ENCODE results near the gene XRN2. TPM values are rescaled to one million over a fixed set of nuclear protein-coding genes. Genes with fewer than 3 reads are reported as not detected.

XRN2 gene
- total RNA-seq, 2 experiments from 2014 or later: 48.5 to 48.9 TPM

DNA sequence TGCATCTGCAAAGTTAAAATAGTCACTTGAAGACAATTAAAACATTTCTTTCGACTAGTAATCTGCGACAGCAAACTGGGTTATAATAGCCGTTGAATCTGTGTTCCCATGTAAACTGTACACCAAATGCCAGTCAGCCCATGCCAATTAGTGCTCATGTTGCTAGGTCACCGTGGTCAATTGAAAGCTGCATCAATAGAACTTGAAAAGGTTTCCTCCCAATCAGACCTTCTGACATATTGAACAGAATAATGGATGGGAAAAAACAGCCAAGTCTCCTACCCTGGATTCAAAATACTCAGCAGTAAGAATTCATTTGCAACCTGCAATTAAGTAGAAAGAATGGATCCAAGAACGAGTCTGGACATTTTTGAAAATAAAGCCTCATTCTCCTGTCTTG is 83.0 kb downstream of the XRN2 start:
- Mint-ChIP-seq H3K9me3 (no peaks in the 10 kb centered on the region), H3K4me3 (no peak overlapping the region), H3K4me1 (ENCODE audit: low read depth) (no peaks in the 10 kb centered on the region), H3K27ac (no peak overlapping the region), H3K36me3 (ENCODE audit: low read depth) (peaks cover 86% of the 10 kb centered on the region), H3K27me3 (peaks cover 10% of the 10 kb centered on the region)
- POLR2A ChIA-PET: no interaction called here
- ATAC-seq (ENCODE audit: poor library complexity) (no peak), DNase-seq (no peak)
- no peaks in the 10 kb centered on the region for H3K9me3 ChIP-seq (ENCODE audit: control insufficient read depth in 1 of 2, insufficient read depth in 1 of 2, low read length in 2 of 2)
- H3K36me3 ChIP-seq (ENCODE audit: insufficient read depth, low read length): peaks cover 52% of the 10 kb centered on the region
- CTCF ChIA-PET: no interaction called here
- no peak overlapping the region for H3K27ac ChIP-seq (ENCODE audit: low read depth in 1 of 2, low read length in 2 of 2)
- TF ChIP-seq, protein P1, sequence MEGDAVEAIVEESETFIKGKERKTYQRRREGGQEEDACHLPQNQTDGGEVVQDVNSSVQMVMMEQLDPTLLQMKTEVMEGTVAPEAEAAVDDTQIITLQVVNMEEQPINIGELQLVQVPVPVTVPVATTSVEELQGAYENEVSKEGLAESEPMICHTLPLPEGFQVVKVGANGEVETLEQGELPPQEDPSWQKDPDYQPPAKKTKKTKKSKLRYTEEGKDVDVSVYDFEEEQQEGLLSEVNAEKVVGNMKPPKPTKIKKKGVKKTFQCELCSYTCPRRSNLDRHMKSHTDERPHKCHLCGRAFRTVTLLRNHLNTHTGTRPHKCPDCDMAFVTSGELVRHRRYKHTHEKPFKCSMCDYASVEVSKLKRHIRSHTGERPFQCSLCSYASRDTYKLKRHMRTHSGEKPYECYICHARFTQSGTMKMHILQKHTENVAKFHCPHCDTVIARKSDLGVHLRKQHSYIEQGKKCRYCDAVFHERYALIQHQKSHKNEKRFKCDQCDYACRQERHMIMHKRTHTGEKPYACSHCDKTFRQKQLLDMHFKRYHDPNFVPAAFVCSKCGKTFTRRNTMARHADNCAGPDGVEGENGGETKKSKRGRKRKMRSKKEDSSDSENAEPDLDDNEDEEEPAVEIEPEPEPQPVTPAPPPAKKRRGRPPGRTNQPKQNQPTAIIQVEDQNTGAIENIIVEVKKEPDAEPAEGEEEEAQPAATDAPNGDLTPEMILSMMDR (IDR thresholded peaks at IDR 0.05): no peak
- peaks cover 0 to 3% of the 10 kb centered on the region in 2 experiments for H3K27me3 ChIP-seq (ENCODE audit: control insufficient read depth in 1 of 2, insufficient read depth in 2 of 2, low read length in 2 of 2)
- H3K4me1 ChIP-seq (ENCODE audit: insufficient read depth, low read length): no peaks in the 10 kb centered on the region
- no peak overlapping the region for H3K4me3 ChIP-seq (ENCODE audit: low read length)
- intact Hi-C loops (cut with DNase I, micrococcal nuclease): no loop called here

DNA sequence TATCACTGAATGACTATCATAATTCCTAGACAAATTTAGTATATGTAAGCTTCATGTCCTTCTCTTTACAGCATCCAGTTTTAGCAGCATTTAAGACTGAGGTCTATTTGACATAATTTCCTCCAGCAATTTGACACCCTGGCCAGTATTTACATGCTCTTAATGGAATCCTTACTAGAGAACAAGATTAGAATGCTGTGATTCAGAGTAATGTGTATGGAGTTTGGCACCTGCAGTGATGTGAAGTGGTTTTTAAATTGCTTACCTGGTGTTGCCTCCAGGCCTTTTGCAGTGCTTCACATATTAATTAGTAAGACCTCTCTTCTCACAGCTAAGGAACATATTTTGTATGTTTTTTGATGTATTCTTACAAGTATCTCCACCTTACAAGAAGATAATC is 84.4 kb downstream of the XRN2 start:
- no peak overlapping the region for H3K4me3 ChIP-seq (ENCODE audit: low read length)
- peaks cover 2% of the 10 kb centered on the region for H3K9me3 Mint-ChIP-seq
- ChIA-PET CTCF (no interaction called here), POLR2A (no interaction called here)
- H3K9me3 ChIP-seq (ENCODE audit: control insufficient read depth in 1 of 2, insufficient read depth in 1 of 2, low read length in 2 of 2): peaks cover 0 to 6% of the 10 kb centered on the region in 2 experiments
- peaks cover 8% of the 10 kb centered on the region for H3K4me1 Mint-ChIP-seq (ENCODE audit: low read depth)
- H3K4me1 ChIP-seq (ENCODE audit: insufficient read depth, low read length): peaks cover 5% of the 10 kb centered on the region
- H3K36me3 Mint-ChIP-seq (ENCODE audit: low read depth): peaks cover 80% of the 10 kb centered on the region
- intact Hi-C loops (cut with DNase I, micrococcal nuclease): no loop called here
- no peak overlapping the region for H3K27ac ChIP-seq (ENCODE audit: low read depth in 1 of 2, low read length in 2 of 2)
- ATAC-seq (ENCODE audit: poor library complexity): no peak
- no peak overlapping the region for H3K27ac Mint-ChIP-seq
- peaks cover 9 to 10% of the 10 kb centered on the region in 2 experiments for H3K27me3 ChIP-seq (ENCODE audit: control insufficient read depth in 1 of 2, insufficient read depth in 2 of 2, low read length in 2 of 2)
- DNase-seq: no peak
- H3K4me3 Mint-ChIP-seq: no peak overlapping the region
- TF ChIP-seq, protein P1 (IDR thresholded peaks at IDR 0.05): no peak
- peaks cover 44% of the 10 kb centered on the region for H3K36me3 ChIP-seq (ENCODE audit: insufficient read depth, low read length)
- peaks cover 23% of the 10 kb centered on the region for H3K27me3 Mint-ChIP-seq

GRCh38 chr20:21388566-21388965 is 85.4 kb downstream of the XRN2 start:
- TF ChIP-seq, protein P1 (IDR thresholded peaks at IDR 0.05): no peak
- Histone ChIP-seq H3K4me3 (ENCODE audit: low read length) (no peak overlapping the region), H3K9me3 (ENCODE audit: control insufficient read depth in 1 of 2, insufficient read depth in 1 of 2, low read length in 2 of 2) (peaks cover 0 to 6% of the 10 kb centered on the region in 2 experiments), H3K27ac (ENCODE audit: low read depth in 1 of 2, low read length in 2 of 2) (no peak overlapping the region), H3K27me3 (ENCODE audit: control insufficient read depth in 1 of 2, insufficient read depth in 2 of 2, low read length in 2 of 2) (peaks cover 17 to 20% of the 10 kb centered on the region in 2 experiments), H3K4me1 (ENCODE audit: insufficient read depth, low read length) (peaks cover 5% of the 10 kb centered on the region), H3K36me3 (ENCODE audit: insufficient read depth, low read length) (peaks cover 33% of the 10 kb centered on the region)
- intact Hi-C loops (cut with DNase I, micrococcal nuclease): no loop called here
- ATAC-seq (ENCODE audit: poor library complexity): no peak
- POLR2A ChIA-PET: no interaction called here
- peaks cover 2% of the 10 kb centered on the region for H3K9me3 Mint-ChIP-seq
- no peak overlapping the region for H3K4me3 Mint-ChIP-seq
- peaks cover 70% of the 10 kb centered on the region for H3K36me3 Mint-ChIP-seq (ENCODE audit: low read depth)
- no peak for DNase-seq
- no peak overlapping the region for H3K27ac Mint-ChIP-seq
- peaks cover 34% of the 10 kb centered on the region for H3K27me3 Mint-ChIP-seq
- peaks cover 17% of the 10 kb centered on the region for H3K4me1 Mint-ChIP-seq (ENCODE audit: low read depth)
- CTCF ChIA-PET: no interaction called here

All from CD4-positive, alpha-beta T cell (primary cell).